Measurements from ENCODE around the gene DNHD1. TPM values are rescaled to one million over a fixed set of nuclear protein-coding genes. Genes with fewer than 3 reads are reported as not detected.

The DNHD1 gene
- total and polyA plus RNA-seq, 2 of the 8 experiments (the other 6 are each of a cell fraction or from before 2014, with no cell fraction given): 5.0 to 6.8 TPM

DNA sequence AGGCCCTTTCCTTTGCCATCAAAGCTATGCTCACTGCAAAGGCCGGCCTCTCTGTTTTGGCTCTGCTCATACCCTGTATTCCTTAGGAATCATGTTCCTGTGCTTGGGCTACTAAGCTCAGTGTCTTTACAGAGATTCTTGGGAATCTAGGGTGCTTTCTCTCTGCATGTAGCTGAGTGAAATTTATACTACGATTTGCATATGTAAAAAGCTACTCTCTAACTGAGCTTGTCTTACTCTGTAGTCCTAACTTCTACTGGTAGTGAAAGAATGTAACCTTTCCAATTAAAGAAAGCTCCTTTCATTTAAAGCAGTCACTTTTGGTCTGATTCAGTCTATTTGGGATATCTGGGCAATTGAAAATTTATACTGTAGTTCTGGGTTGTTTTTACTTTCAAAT lies 32.2 kb downstream of the DNHD1 start:
- H2AK5ac ChIP-seq (ENCODE audit: low read depth, low read length): no peak overlapping the region
- H3K23me2 ChIP-seq (ENCODE audit: low read depth, low read length): no peaks in the 10 kb centered on the region
- TF ChIP-seq BACH1 (IDR thresholded peaks at IDR 0.05; ENCODE audit: low read length) (no peak), TCF12 (IDR thresholded peaks at IDR 0.05; ENCODE audit: low read depth, low read length) (no peak), CTBP2 (IDR thresholded peaks at IDR 0.05; ENCODE audit: borderline replicate concordance, insufficient read depth, insufficient read length, low read length) (no peak), POU5F1 (IDR thresholded peaks at IDR 0.05; ENCODE audit: low read depth, low read length) (no peak), CHD1 (IDR thresholded peaks at IDR 0.05; ENCODE audit: low read depth, low read length) (no peak)
- FAIRE-seq (no peak), DNase-seq (ENCODE audit: low read depth in 1 of 2, low spot score in 2 of 2) (no peak)
- no peak overlapping the region for H2BK5ac ChIP-seq (ENCODE audit: low read depth, low read length)
- no peak overlapping the region for H2BK120ac ChIP-seq (replicated peaks; ENCODE audit: low read depth, low read length)
- H3K14ac ChIP-seq (ENCODE audit: insufficient read length): no peak overlapping the region
- no peak overlapping the region for H4K5ac ChIP-seq (ENCODE audit: insufficient read length, low read depth, low read length)
- no peak overlapping the region for H3K56ac ChIP-seq (replicated peaks; ENCODE audit: insufficient read length, low read depth, low read length)
- no peaks in the 10 kb centered on the region for H4K20me1 ChIP-seq (replicated peaks in 1 of 2; ENCODE audit: control insufficient read depth in 1 of 2, insufficient read depth in 2 of 2, low read length in 2 of 2)
- peaks cover 0 to 3% (median under 1%) of the 10 kb centered on the region in 4 experiments; a peak in 2 of 8 replicates for H3K36me3 ChIP-seq (ENCODE audit: control insufficient read depth in 2 of 4, insufficient read depth in 4 of 4, low read length in 3 of 4)
- ChIA-PET POLR2A (ENCODE audit: partially characterized antibody) (interaction anchor here (1.1 to 1.4 kb wide), 2 partner anchors 12 to 83 kb away, joined by 4 to 5 read pairs; partner anchors contain the start of gene TAF10), CTCF (ENCODE audit: partially characterized antibody) (interaction anchor here (0.6 to 6.7 kb wide), 19 partner anchors 10 to 176 kb away, joined by 3 to 64 read pairs (median 4); partner anchors contain the start of genes ARFIP2, HPX and TIMM10B)
- H2BK12ac ChIP-seq (ENCODE audit: low read depth, low read length): no peak overlapping the region
- no peak overlapping the region for H4K91ac ChIP-seq (replicated peaks; ENCODE audit: insufficient read length, low read length)
- no peaks in the 10 kb centered on the region for H3K4me1 ChIP-seq (replicated peaks in 1 of 4; ENCODE audit: control insufficient read depth in 3 of 4, insufficient read depth in 4 of 4, low read length in 3 of 4)
- no peaks in the 10 kb centered on the region for H3K79me1 ChIP-seq (ENCODE audit: low read depth, low read length)
- no peak overlapping the region for H3K9ac ChIP-seq (replicated peaks in 1 of 4; ENCODE audit: extremely low read depth in 1 of 4, low read depth in 3 of 4, low read length in 3 of 4)
- H4K8ac ChIP-seq (ENCODE audit: extremely low read depth, insufficient read depth, low read length): no peak overlapping the region; the same call in 1 of the 2 replicates
- no peak overlapping the region for H3K23ac ChIP-seq (ENCODE audit: insufficient read length)
- no peaks in the 10 kb centered on the region for H3K79me2 ChIP-seq (ENCODE audit: control insufficient read depth in 1 of 2, insufficient read depth in 2 of 2, low read length in 2 of 2)
- 77% methylated on average over 2 of the region's 2 CpGs; no CpG with 5 or more reads in 1 of the 2 experiments for WGBS, 2 experiments (ENCODE audit: extremely low coverage in 1 of 2, insufficient coverage in 1 of 2, insufficient read length in 1 of 2, insufficient replicate concordance in 2 of 2, low coverage in 1 of 2, low lambda C conversion rate in 2 of 2, missing lambda C conversion rate in 1 of 2)
- no peak overlapping the region for H3K4me3 ChIP-seq (ENCODE audit: extremely low read depth in 1 of 4, insufficient read depth in 2 of 4, low read depth in 3 of 4, low read length in 4 of 4)
- H3K27me3 ChIP-seq (replicated peaks in 1 of 4; ENCODE audit: control insufficient read depth in 3 of 4, extremely low read depth in 1 of 4, insufficient read depth in 3 of 4, low read length in 3 of 4): no peaks in the 10 kb centered on the region
- H3K9me3 ChIP-seq (ENCODE audit: insufficient read depth in 2 of 2, low read depth in 1 of 2, low read length in 1 of 2): no peaks in the 10 kb centered on the region
- H3K4me2 ChIP-seq (ENCODE audit: insufficient read depth in 1 of 2, low read depth in 2 of 2, low read length in 2 of 2): no peak overlapping the region
- H2BK20ac ChIP-seq (ENCODE audit: low read length): no peak overlapping the region
- no peak overlapping the region for H3K18ac ChIP-seq (ENCODE audit: extremely low read depth, low read length)
- no peak overlapping the region for H2AFZ ChIP-seq (ENCODE audit: low read length)
- no peak overlapping the region for H2BK15ac ChIP-seq (ENCODE audit: low read length)
- H3K27ac ChIP-seq (ENCODE audit: low read depth, low read length): no peak overlapping the region
- no peak overlapping the region for H3K4ac ChIP-seq (replicated peaks; ENCODE audit: insufficient read length, low read depth, low read length)

Data from H1 (cell line).